ENCODE data around the gene KDM7A.

Gene KDM7A

DNA sequence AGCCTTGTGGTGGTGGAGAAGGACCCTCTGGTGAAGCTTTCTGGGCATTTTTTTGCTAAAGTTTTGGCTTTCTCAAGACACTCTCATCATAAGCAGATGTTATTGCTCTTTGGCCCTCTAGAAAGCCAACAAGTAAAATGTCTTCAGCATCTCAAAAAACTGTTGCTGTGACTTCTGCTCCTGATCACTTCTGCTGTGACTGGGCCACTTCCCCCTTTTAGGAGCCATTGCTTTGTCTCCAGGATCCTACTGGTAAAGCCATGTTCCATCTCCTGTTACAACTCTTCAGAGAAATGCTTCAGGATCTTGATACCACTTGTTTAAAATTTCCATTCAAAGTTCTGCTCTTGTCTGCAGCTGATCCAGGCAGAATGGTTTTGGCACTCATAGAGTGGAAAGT lies 125.0 kb downstream of the KDM7A start:
- no peak for DNase-seq

DNA sequence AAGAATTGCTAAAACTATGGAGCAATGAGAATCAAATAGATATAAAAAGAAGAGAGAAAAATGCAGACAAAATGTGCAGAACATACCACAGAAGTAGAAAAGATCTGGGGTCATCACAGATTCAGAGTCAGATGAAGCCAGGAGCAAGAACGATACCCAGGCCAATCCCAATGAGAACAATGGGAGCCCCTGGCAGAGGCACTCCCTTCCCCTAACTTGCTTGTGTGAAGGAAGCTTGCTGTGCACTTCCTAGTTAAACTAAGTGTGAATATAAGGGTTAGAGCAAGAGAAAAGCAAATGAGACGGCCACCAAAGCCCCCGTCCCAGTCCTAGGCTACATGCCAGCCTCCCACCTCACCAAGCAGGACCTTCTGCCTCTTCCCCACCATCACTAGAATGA lies 126.7 kb downstream of the KDM7A start:
- no peak for DNase-seq

DNA sequence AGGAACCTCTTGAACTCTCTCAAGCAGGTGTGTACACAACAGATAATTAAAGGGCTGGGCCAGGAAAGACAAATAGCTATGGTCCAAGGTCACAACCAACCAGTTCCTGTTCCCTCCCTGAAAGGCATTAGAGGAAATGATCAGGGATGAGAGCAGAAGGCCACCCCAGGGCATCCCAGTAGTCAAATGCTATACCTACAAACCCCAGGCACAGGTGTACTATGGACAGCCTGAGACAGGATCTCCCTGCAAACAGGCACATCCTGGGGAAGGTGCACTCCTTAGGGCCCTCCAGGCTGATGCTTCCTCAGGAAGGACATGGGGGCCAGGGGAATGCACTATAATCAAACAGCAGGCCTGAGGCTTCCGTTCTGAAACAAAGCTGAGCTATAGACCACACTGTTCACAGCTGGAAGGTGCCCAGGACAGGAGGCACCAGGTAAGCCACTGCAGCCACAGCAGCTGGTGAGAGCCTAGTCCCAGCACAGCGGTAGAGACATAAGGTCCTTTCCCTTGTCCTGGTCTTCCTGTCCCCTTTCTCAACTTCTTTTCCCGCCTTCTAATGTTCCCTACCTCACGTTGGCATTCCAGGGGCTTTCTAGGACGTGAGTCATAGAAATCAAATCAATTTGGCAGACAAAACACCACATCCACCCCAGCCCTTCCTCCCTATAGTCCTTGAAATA lies 127.3 kb downstream of the KDM7A start:
- DNase-seq, result no peak

DNA sequence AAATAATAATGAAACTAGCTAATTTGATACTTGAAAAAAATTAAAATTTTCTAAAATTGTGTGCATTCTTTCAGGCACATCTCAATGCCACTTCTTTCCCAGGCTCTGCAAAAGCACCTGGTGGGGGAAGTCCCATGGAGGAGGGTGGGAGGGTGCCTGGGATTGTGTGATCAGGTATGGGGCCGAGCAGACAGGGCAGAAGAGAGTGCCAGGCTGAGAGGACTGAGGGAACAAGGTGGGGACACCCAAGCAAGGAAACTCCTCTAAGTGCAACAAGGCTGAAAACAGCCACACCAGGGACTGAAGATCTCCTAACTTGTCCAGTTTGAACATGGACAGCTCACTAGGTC lies 127.8 kb downstream of the KDM7A start:
- DNase-seq, result no peak

DNA sequence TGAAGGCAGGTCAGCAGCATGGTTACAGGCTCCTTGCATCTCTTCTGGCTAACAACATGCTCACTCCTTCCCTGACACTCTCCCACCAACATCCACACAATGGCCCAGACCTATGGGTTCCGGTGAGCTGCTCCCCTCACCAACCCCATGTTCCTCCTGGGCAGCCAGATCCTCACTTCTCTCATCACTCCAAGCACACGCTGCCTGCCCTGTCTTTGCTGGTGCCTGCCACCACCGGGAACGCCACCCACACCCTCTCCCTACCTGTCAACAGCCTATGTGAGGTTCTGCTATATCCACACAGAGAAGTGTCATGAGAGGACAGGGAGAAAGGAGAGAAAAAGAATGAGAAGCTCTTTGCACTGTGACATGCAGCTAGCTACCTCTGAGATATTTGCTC lies 128.6 kb downstream of the KDM7A start:
- DNase-seq, result no peak

DNA sequence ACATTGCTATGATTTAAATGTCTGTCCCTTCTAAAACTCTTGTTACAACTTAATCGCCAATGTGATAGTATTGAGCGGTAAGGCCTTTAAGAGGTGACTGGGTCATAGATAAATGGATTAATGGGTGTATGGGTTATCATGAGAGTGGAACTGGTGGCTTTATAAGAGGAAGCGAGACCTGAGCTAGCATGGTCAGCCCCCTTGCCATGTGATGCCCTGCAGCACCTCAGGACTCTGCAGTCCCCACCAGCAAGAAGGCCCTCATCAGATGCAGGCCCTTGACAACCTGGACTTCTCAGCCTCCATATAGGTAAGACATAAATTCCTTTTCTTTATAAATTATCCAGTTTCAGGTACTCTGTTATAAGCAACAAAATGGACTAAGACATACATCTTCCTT lies 129.6 kb downstream of the KDM7A start:
- no peak for DNase-seq

DNA sequence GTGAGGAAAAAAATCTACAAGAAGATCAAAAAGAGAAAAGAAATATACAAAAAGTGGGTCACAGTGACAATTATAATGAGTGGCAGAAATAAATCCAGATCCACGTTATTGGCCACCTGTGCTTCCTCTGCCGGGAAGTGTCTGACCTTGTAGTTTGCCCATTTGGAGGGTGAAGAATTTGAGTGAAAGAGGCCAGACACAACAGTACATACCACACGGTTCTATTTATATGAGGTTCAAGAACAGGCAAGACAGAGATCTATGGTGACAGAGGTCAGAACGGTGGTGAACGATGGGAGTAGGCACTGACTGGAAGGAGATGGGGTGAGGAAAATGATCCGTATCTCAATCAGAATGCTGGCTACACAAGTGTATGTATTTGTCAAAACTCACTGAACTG lies 131.1 kb downstream of the KDM7A start:
- no peak for DNase-seq

DNA sequence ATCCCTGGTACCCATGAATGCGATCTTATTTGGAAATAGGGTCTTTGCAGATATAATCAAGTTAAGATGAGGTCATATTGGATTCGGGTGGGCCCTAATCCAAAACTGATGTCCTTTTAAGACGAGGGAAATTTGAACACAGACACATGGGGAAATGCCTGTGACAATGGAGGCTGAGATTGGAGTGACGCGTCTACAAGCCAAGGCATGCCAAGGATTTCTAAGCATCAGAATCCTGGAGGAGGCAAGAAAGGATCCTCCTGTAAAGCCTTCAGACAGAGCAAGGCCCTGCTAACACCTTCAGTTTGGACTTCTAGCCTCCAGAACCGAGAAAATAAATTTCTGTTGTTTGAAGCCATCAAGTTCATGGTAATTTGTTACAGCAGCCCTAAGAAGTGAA lies 132.5 kb downstream of the KDM7A start:
- no peak for DNase-seq

DNA sequence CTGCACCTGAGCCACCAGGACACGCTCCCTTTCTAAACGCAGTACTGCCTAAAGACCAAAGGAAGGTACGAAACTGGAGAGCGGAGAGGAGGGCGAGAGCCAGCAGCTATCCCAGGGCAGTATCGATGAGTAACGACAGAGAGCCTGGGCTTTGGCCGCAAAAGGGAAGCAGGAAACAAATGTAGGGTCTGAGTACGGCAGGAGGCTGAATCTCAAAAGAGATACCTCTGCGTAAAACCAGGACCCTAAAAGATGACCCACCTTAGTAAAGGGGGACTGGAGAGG lies 134.5 kb downstream of the KDM7A start:
- no peak for DNase-seq

DNA sequence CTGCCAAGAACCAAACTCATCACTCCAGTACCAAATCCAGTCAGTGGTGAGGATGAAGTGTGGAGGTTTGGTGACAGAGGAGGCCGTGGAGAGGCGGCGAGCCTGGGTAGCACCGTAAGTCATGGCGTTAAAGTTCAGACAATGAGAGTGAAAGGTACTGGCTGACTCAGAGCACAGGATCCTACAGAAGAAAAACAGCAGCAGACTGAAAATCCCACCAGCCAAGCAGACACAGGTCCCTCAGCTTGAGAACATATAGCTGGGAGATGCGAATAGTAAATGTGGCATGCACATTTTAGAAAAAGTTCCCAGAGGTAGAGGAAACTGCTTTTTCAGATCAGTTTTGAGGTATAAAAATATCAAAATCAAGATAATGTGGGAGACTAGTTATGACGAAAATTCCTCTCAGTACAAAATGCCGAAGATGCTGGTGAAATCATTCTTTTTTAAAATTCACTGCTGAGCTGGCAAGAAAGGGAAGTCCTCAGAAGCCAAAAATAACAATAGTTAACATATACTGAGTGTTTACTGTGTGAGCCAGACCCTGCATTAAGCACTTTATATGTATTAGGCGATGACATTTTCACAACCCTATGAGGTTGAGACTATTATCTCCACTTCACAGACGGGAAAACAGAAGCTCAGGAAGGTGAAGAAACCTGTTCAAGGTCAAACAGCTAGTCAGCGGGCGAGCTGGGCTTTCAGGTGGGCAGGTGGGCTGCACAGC lies 135.0 kb downstream of the KDM7A start:
- no peak for DNase-seq

DNA sequence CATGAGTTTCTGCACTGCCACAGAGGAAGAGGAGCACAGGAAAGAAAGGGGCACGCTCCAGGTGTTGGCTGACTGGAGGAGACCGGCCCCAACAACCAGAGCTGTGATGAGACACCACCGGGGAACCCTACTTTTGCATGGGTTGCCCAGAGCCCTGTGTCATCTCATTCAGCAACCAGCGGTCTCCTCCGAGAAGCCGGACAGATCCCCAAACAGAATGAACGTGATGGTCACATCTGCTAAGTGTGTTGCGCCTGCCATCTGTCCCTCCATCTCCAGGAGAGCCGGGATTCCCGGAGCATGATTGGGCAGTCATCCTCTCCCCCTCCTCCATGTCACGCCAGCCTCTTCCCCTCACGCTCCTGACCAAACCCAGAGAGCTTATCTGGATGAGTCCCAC lies 136.9 kb downstream of the KDM7A start:
- DNase-seq, result peak; percentile 12 to 70

DNA sequence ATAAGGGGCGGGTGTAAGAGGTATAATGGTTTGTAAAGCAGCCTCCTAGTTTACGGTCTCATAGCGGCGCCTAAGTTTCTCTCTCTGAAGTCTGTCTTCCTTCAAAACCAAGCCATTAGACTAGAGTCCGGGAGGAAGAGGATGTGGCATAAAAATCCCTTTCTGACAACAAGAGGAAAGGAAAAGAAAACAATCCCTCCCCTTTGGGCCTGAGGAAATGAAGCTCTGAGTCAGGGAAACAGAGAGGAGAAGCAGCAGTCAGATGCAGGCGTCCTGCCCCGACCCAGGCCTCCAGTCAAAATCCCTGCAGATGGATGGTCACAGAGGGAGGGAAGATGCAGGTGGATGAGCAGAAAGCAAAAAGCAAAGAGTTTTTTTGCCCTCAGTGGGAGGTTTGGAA lies 137.7 kb downstream of the KDM7A start:
- DNase-seq, result no peak

DNA sequence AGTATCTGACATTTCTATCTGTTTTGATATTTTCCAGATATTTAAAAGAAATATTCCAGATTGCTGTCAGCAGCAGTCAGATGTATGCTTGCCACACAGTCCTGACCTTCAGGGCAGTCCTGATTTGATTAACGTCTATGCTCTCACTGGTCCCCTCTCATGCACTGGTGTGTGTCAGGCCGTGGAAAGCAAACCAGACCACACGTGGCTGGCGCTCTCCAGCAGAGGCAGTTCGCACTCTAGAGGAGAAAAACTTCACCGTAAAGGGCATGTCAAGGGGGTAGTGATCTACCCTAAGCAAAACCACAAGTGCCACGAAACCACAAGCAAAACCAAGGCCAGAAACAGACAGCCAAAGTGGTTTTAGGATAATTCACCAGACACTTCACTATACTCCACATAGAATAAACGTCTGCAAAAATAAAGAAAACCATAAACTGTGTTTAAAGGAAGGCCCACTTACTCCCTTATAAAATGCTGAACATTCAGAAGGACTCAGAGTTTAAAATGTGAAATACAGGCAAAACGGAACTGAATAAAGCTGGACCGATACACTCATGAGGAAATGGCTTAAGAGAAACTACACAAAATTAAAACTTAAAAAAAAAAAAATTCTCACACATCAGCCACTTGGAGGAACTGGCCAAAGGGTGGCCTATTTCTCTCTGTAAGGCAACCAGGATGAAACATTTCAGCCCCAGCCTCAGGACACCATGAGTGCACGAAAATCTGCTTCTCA lies 140.4 kb downstream of the KDM7A start:
- DNase-seq, result no peak

DNA sequence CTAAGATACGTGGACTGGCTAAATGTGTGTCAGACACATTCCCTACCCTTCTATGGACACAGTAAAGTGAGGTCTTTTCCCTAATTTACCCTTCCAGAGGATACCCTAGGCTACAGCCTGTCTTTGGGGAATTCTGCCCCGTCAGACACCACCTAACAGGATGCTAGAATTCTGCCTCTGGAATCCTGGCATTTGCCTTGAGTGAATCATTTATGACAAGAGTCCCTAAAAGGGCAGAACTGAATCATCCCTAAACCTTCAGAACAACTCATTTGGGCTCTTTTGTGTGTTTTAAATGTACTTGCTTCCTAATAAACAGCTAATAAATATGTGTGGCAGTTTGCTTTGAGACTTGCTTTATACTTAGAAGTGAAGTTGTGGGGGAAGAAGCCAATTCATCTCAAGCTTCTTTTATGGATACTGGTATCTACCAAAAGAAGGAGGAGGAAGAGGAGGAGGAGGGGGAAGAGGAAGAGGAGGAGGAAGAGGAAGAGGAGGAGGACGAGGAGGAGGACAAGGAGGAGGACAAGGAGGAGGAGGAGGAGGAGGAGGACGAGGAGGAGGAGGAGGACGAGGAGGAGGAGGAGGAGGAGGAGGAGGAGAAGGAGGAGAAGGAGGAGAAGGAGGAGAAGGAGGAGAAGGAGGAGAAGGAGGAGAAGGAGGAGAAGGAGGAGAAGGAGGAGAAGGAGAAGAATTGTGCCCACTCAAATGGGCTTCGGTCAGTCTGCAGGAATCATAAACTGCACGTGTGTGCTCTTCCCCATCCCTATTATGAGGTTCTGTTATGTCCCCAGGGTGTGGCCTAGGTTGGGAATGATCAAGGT lies 141.2 kb downstream of the KDM7A start:
- no peak for DNase-seq
